NCI-H2107 treated with DMSO at 0.1 percent for 48 hours (cell line): ENCODE results near the gene PLP2.
"Not testable (repeated sequence)": the region's sequence is repeated elsewhere in the genome, so short reads cannot be mapped to it uniquely, and the experiment has no call there.

Source experiments
- DNase-seq: peaks from one replicate; lab custom pipeline; 2025; ENCODE audit not compliant: unreplicated experiment; lab: John Stamatoyannopoulos, UW

PLP2 gene

GRCh38 chrX:49171752-49172279 lies at the start of gene PLP2:
PLP2 (plus strand) TSS chrX:49171898; CDS start chrX:49172001, 103 bp downstream.
- DNase-seq = no peak

GRCh38 chrX:49122499-49122898 lies 49.2 kb upstream of the PLP2 start:
- no peak for DNase-seq

DNA sequence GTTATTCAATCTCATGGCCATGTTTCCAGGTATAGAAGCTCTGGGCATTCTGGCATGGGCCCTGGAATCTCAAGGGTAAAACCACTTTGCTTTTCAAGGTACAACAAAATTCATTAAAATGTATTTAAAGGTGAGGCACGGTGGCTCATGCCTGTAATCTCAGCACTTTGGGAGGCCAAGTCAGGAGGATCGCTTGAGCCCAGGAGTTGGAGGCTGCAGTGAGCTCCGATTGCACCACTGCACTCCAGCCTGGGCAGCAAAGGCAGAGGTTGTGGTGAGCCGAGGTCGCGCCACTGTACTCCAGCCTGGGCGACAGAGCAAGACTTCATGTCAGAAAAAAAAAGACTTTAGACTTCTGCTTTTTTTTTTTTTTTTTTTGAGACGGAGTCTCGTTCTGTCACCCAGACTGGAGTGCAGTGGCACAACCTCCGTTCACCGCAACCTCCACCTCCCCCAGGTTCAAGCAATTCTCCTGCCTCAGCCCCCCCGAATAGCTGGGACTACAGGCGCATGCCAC lies 43.9 kb upstream of the PLP2 start:
- not testable (repeated sequence) for DNase-seq

DNA sequence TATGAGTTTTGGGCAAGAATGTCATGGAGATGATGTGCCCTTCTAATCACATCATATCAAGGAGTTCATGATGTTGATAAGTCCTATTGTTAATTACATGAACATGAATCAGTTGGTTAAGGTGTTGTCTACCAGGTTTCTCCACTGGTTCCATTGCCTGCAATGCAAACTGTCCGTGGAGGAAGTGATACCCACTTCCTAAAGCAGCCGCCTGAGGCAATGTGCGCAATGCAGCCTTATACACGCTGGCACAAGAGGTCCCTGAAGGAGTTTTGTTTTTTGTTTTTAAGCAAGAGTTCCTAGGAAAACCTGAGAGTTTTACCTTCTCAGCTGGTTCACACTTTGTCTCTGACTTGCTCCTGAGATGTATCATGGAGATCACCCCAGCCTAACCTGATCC lies 42.3 kb upstream of the PLP2 start:
- DNase-seq = no peak

- not testable (repeated sequence) for DNase-seq
These were observed 39.4 kb upstream of the PLP2 start for GRCh38 chrX:49132275-49132674.

GRCh38 chrX:49133759-49134158 lies 37.9 kb upstream of the PLP2 start:
- no peak for DNase-seq

- no peak for DNase-seq
These were observed 34.2 kb upstream of the PLP2 start for GRCh38 chrX:49137492-49137891.

DNA sequence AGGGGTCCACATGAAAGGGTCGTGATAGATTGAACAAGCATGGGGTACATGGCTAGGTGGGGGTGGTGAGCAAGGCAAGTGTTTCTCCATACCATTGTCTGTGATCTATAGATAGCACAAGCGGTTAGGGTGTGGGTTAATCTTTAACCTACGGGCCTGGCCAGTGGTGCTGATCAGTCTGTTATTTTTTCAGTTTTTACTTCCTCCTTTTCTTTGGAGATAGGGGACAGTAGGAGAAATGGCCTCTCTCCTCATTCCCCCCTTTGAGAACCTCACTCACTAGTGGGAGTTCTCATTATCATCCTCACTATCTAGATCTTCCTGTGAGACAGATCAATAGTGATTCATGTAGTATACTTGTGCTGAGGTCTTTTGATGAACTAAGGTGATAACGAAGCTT lies 32.0 kb upstream of the PLP2 start:
- DNase-seq = no peak

DNA sequence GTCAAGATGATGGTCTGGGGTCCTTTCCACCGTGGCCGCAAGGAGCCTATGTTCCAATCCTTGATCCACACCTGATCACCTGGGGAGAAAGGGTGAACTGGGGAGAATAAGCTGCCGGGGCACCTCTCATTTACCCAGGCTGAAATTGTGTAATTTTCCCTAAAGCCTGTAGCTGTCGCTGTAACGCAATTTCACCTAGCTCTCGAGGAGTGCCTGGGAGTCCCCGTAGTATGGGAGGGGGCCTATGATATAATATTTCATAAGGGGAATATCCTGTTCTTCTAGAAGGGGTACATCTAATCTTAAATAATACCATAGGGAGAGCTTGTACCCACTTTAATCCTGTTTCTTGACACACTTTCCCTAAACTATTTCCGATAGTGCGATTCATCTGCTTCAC lies 29.4 kb upstream of the PLP2 start:
- DNase-seq = not testable (repeated sequence)

- not testable (repeated sequence) for DNase-seq
These were observed 28.5 kb upstream of the PLP2 start for GRCh38 chrX:49143154-49143553.

DNA sequence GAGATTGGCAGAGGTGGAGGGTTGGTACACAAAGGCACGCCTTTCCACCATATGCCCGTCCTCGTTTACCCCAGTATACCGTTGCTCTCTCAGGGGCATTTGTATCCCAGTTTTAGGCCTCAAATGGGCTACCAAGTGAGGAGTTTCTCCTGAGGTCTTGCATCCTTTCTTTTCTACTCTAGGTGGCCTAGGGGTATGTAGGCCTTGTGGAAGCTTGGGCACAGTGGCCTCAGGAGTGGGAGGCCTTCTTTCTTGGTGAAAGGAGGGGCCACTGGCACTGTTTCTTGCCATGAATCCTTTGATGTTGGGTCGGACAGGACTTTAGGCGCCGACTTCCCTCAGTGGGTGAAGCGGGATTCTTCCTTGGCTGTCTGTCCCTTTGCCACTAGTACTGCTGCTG lies 24.4 kb upstream of the PLP2 start:
- no peak for DNase-seq

GRCh38 chrX:49147936-49148335 lies 23.8 kb upstream of the PLP2 start:
- DNase-seq = no peak

- DNase-seq = not testable (repeated sequence)
These were observed 23.2 kb upstream of the PLP2 start for GRCh38 chrX:49148390-49149100.

GRCh38 chrX:49149291-49149690 lies 22.4 kb upstream of the PLP2 start:
- DNase-seq = not testable (repeated sequence)

- DNase-seq = no peak
These were observed 18.2 kb upstream of the PLP2 start for GRCh38 chrX:49153467-49153866.

- peak; percentile 64 for DNase-seq
These were observed 16.3 kb upstream of the PLP2 start for GRCh38 chrX:49155243-49155899.

DNA sequence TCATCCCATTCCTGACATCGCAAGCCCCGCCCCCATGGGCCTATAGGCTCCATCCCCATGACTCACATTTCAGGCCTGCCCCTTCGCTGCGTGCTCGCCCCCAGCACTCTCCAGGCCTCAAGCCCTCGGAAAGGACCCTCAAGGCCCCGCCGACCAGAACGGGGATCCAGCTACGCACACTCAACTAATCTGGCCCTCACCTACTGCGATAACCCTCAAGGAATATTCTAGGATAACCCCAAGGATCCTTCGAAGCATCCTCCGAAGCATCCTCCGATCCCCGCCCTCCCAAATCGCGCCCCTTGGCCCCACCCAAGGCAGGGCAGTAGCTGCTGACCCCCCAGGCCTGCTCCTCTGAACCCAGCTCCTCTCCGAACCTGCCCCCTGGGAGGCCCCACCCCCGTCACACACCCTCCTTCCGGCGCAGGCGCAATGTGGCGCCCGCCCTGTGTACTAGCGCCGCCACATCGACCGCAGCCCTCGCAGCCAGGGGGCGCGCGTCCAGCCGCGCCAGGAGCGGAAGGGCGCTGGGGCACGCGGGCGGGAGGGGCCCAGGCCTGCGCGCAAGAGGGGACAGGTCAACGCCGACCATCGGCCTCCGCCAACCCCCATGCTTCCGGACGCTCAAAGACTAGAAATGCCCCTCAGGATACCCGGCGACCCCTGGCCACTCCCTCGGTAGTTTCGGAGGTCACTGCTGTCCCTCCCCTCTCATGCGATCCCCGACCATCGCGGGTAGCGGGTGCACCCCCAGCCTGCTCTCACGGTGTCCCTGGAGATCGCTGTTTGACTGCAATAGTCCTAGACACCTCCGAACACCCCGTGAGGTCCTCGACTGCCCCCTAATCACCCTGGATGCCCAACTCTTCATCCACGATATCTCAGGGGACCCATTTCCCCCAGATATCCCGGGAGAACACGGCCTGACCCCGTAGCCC lies 15.5 kb upstream of the PLP2 start:
- DNase-seq = peak; percentile 86

DNA sequence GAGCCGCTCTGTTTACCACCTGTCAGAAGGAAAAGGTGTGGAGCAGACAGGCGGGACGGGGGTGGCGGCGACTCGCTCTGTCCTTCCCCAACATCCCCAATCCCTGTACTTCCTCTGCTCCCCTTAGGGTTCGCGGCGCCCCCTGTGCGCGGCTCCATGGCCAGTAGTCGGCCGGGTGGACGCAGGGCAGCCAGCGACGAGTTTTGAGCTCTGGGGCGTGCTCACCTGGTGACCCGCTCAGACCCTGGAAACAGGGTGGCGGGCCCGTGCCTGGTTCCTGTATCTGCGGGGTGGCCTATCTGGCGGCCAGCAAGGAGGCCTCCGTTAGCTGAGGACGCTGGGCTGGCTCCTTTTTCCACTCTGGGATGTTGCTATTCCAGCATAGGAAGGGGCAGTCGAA lies 14.5 kb upstream of the PLP2 start:
- DNase-seq = no peak

- no peak for DNase-seq
These were observed 10.8 kb upstream of the PLP2 start for GRCh38 chrX:49160908-49161307.

- DNase-seq = no peak
These were observed 10.1 kb upstream of the PLP2 start for GRCh38 chrX:49161632-49162031.

- no peak for DNase-seq
These were observed 9.1 kb upstream of the PLP2 start, which contains the start of gene MAGIX for GRCh38 chrX:49162620-49163019. MAGIX (plus strand) TSS chrX:49162758; CDS start chrX:49162890, 132 bp downstream.
